ENCODE measurements around the gene FAM168A. TPM values are rescaled to one million over a fixed set of nuclear protein-coding genes. Genes with fewer than 3 reads are reported as not detected.

FAM168A gene
- total RNA-seq, 1 donor from 2014 or later: 31.0 TPM

GRCh38 chr11:73555615-73556014 is 42.3 kb downstream of the FAM168A start:
- no peak overlapping the region for H3K27ac ChIP-seq
- no peak overlapping the region for H3K4me3 ChIP-seq
- intact Hi-C loops (cut with DNase I): no loop called here
- no peak for TF ChIP-seq CTCF (IDR thresholded peaks at IDR 0.05)
- no peak for ATAC-seq
- H3K4me1 ChIP-seq: peaks cover 18% of the 10 kb centered on the region
- no peaks in the 10 kb centered on the region for H3K36me3 ChIP-seq
- H3K9me3 ChIP-seq: no peaks in the 10 kb centered on the region
- no peak for DNase-seq
- H3K27me3 ChIP-seq (ENCODE audit: low read depth): no peaks in the 10 kb centered on the region

- intact Hi-C loops (cut with DNase I): no loop called here
- no peaks in the 10 kb centered on the region for H3K36me3 ChIP-seq
- H3K4me3 ChIP-seq: no peak overlapping the region
- no peak for DNase-seq
- ATAC-seq: no peak
- no peaks in the 10 kb centered on the region for H3K9me3 ChIP-seq
- TF ChIP-seq CTCF (IDR thresholded peaks at IDR 0.05): no peak
- no peaks in the 10 kb centered on the region for H3K27me3 ChIP-seq (ENCODE audit: low read depth)
- no peak overlapping the region for H3K27ac ChIP-seq
- peaks cover 18% of the 10 kb centered on the region for H3K4me1 ChIP-seq
Measured at GRCh38 chr11:73554671-73555320, 43.1 kb downstream of the FAM168A start.

- Histone ChIP-seq H3K36me3 (no peaks in the 10 kb centered on the region), H3K27ac (no peak overlapping the region), H3K4me3 (no peak overlapping the region), H3K4me1 (peaks cover 18% of the 10 kb centered on the region), H3K27me3 (ENCODE audit: low read depth) (no peaks in the 10 kb centered on the region), H3K9me3 (no peaks in the 10 kb centered on the region)
- DNase-seq (no peak), ATAC-seq (no peak)
- TF ChIP-seq CTCF (IDR thresholded peaks at IDR 0.05): no peak
- intact Hi-C loops (cut with DNase I): no loop called here
Measured at GRCh38 chr11:73553266-73553665, 44.6 kb downstream of the FAM168A start.

GRCh38 chr11:73551677-73552076 is 46.2 kb downstream of the FAM168A start:
- H3K36me3 ChIP-seq: no peaks in the 10 kb centered on the region
- no peaks in the 10 kb centered on the region for H3K9me3 ChIP-seq

GRCh38 chr11:73549376-73549775 is 48.5 kb downstream of the FAM168A start:
- Histone ChIP-seq H3K27ac (no peak overlapping the region), H3K36me3 (no peaks in the 10 kb centered on the region), H3K4me3 (no peak overlapping the region), H3K4me1 (peaks cover 18% of the 10 kb centered on the region), H3K27me3 (ENCODE audit: low read depth) (no peaks in the 10 kb centered on the region), H3K9me3 (no peaks in the 10 kb centered on the region)
- no peak for DNase-seq
- intact Hi-C loops (cut with DNase I): no loop called here
- no peak for ATAC-seq
- TF ChIP-seq CTCF (IDR thresholded peaks at IDR 0.05): no peak

More at GRCh38 chr11:73551677-73552076, 46.2 kb downstream of the FAM168A start:
- intact Hi-C loops (cut with DNase I): no loop called here
- H3K27ac ChIP-seq: no peak overlapping the region
- no peaks in the 10 kb centered on the region for H3K27me3 ChIP-seq (ENCODE audit: low read depth)
- no peak overlapping the region for H3K4me3 ChIP-seq
- DNase-seq: no peak
- H3K4me1 ChIP-seq: peaks cover 18% of the 10 kb centered on the region
- peak in 1 of 2 donors; percentile 75 for ATAC-seq
- no peak for TF ChIP-seq CTCF (IDR thresholded peaks at IDR 0.05)
